ENCODE data around the gene MACROD2. TPM values are rescaled to one million over a fixed set of nuclear protein-coding genes. Genes with fewer than 3 reads are reported as not detected.

The MACROD2 gene
- total and polyA plus RNA-seq, 2 experiments from 2014 or later, result 2.8 to 4.3 TPM

GRCh38 chr20:14260367-14260766 is 265.1 kb downstream of the MACROD2 start (continued):
- TF ChIP-seq ZNF331 (CRISPR knock-in tag; IDR thresholded peaks at IDR 0.05; ENCODE audit: low read depth) (no peak), ZNF462 (CRISPR knock-in tag; IDR thresholded peaks at IDR 0.05) (no peak)

GRCh38 chr20:14264869-14265268 is 269.6 kb downstream of the MACROD2 start:
- H3K4me1 ChIP-seq (ENCODE audit: insufficient read depth), result no peaks in the 10 kb centered on the region
- H3K4me3 ChIP-seq, result no peak overlapping the region
- no peaks in the 10 kb centered on the region; the same call in 1 of the 2 replicates for H3K9me2 ChIP-seq (ENCODE audit: insufficient read depth)
- Mint-ChIP-seq H3K4me1 (no peaks in the 10 kb centered on the region), H3K4me3 (no peak overlapping the region), H3K27me3 (ENCODE audit: insufficient read depth, low read depth, poor library complexity) (no peaks in the 10 kb centered on the region), H3K9me3 (peaks cover 2% of the 10 kb centered on the region; the same call in 1 of the 3 replicates), H3K36me3 (ENCODE audit: low read depth) (no peaks in the 10 kb centered on the region), H3K27ac (no peak overlapping the region)
- peak; percentile 52 for DNase-seq (ENCODE audit: low spot score)
- no peaks in the 10 kb centered on the region for H4K20me1 ChIP-seq (replicated peaks; ENCODE audit: insufficient read depth)
- no peak overlapping the region for H3K27ac ChIP-seq (ENCODE audit: low read depth)
- TF ChIP-seq ZNF462 (CRISPR knock-in tag; IDR thresholded peaks at IDR 0.05) (no peak), CTCF (conservative IDR thresholded peaks at IDR 0.05; ENCODE audit: low read depth in 2 of 2) (peak; percentile 40 to 48)
- ATAC-seq, result peak; percentile 61
- no peak overlapping the region for H3K4me2 ChIP-seq
- H3K36me3 ChIP-seq (ENCODE audit: insufficient read depth), result no peaks in the 10 kb centered on the region
- no peaks in the 10 kb centered on the region for H3K27me3 ChIP-seq (ENCODE audit: insufficient read depth)
- no peaks in the 10 kb centered on the region for H3F3A ChIP-seq (replicated peaks; ENCODE audit: low read depth)
- no peak overlapping the region for H2AFZ ChIP-seq
- H3K79me2 ChIP-seq (replicated peaks; ENCODE audit: insufficient read depth), result no peaks in the 10 kb centered on the region

All from GM23338 (cell line).